ENCODE results near the gene UBALD1.
"Not testable (repeated sequence)": the region's sequence is repeated elsewhere in the genome, so short reads cannot be mapped to it uniquely, and the experiment has no call there.

UBALD1 gene

GRCh38 chr16:4652561-4652960 is 37.9 kb upstream of the UBALD1 start:
- Histone ChIP-seq H2AFZ (ENCODE audit: low read depth, low read length) (no peak overlapping the region), H3K4ac (ENCODE audit: low read depth in 1 of 2, low read length in 2 of 2) (no peak overlapping the region), H3K4me2 (ENCODE audit: low read length, poor library complexity, severe bottlenecking) (no peak overlapping the region), H2BK5ac (ENCODE audit: low read depth, low read length, poor library complexity, severe bottlenecking) (no peak overlapping the region), H3K27ac (ENCODE audit: low read length, poor library complexity, severe bottlenecking) (no peak overlapping the region), H3K14ac (ENCODE audit: low read length in 2 of 2) (no peak overlapping the region), H3K36me3 (ENCODE audit: control insufficient read depth in 1 of 2, insufficient read depth in 2 of 2, low read depth in 1 of 2, low read length in 2 of 2) (peaks cover 73 to 78% of the 10 kb centered on the region in 2 experiments), H3K9ac (ENCODE audit: low read length) (no peak overlapping the region), H2BK120ac (ENCODE audit: low read depth, low read length) (no peak overlapping the region), H3K18ac (ENCODE audit: low read depth in 1 of 2, low read length in 2 of 2) (no peak overlapping the region), H3K9me3 (ENCODE audit: control insufficient read depth, low read length) (no peaks in the 10 kb centered on the region), H3K4me3 (ENCODE audit: insufficient read depth in 1 of 2, low read depth in 1 of 2, low read length in 2 of 2) (no peak overlapping the region), H3K4me1 (ENCODE audit: control insufficient read depth, insufficient read depth, low read depth, low read length) (peaks cover 37% of the 10 kb centered on the region), H4K8ac (ENCODE audit: low read length) (no peak overlapping the region), H3K23ac (ENCODE audit: low read length in 2 of 2) (no peak overlapping the region), H2AK5ac (ENCODE audit: low read length, severe bottlenecking) (no peak overlapping the region), H3K79me1 (replicated peaks; ENCODE audit: low read length, poor library complexity, severe bottlenecking) (peaks cover 71% of the 10 kb centered on the region), H4K91ac (ENCODE audit: low read length) (no peak overlapping the region), H2BK15ac (ENCODE audit: low read depth, poor library complexity, severe bottlenecking) (no peak overlapping the region), H3K27me3 (ENCODE audit: control insufficient read depth in 1 of 2, insufficient read depth in 1 of 2, low read length in 2 of 2) (no peaks in the 10 kb centered on the region), H2BK12ac (ENCODE audit: low read length in 2 of 2) (no peak overlapping the region)
- no peak for DNase-seq
- WGBS = 96% methylated on average over 25 of the region's 25 CpGs

DNA sequence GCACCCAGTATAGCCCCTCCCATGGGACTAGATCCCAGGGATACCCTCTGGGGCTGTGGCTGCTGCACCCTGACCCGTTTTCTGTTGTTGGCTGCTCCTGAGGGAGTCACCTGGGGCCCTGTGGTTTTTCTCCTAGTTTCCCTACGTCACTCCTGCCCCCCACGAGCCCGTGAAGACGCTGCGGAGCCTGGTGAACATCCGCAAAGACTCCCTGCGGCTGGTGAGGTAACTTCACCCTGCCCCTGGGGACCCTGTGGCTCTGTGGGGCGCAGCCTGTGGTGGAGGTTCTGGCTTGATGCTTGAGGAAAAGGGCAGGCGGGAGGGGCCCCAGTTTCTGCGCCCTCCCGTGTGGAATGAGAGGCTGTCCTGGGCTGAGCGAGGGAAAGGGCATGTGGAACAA is 37.1 kb upstream of the UBALD1 start:
- Histone ChIP-seq H3K79me1 (replicated peaks; ENCODE audit: low read length, poor library complexity, severe bottlenecking) (peaks cover 65% of the 10 kb centered on the region), H3K27me3 (ENCODE audit: control insufficient read depth in 1 of 2, insufficient read depth in 1 of 2, low read length in 2 of 2) (no peaks in the 10 kb centered on the region), H4K91ac (ENCODE audit: low read length) (no peak overlapping the region), H3K36me3 (ENCODE audit: control insufficient read depth in 1 of 2, insufficient read depth in 2 of 2, low read depth in 1 of 2, low read length in 2 of 2) (peaks cover 73 to 76% of the 10 kb centered on the region in 2 experiments), H3K23ac (ENCODE audit: low read length in 2 of 2) (no peak overlapping the region), H2BK5ac (ENCODE audit: low read depth, low read length, poor library complexity, severe bottlenecking) (no peak overlapping the region), H3K4me2 (ENCODE audit: low read length, poor library complexity, severe bottlenecking) (no peak overlapping the region), H2AK5ac (ENCODE audit: low read length, severe bottlenecking) (no peak overlapping the region), H3K4me1 (ENCODE audit: control insufficient read depth, insufficient read depth, low read depth, low read length) (peaks cover 37% of the 10 kb centered on the region), H3K4ac (ENCODE audit: low read depth in 1 of 2, low read length in 2 of 2) (no peak overlapping the region), H3K27ac (ENCODE audit: low read length, poor library complexity, severe bottlenecking) (no peak overlapping the region), H2BK15ac (ENCODE audit: low read depth, poor library complexity, severe bottlenecking) (no peak overlapping the region), H3K9ac (ENCODE audit: low read length) (no peak overlapping the region), H2BK120ac (ENCODE audit: low read depth, low read length) (no peak overlapping the region), H4K8ac (ENCODE audit: low read length) (no peak overlapping the region), H2BK12ac (ENCODE audit: low read length in 2 of 2) (no peak overlapping the region), H3K9me3 (ENCODE audit: control insufficient read depth, low read length) (no peaks in the 10 kb centered on the region), H2AFZ (ENCODE audit: low read depth, low read length) (no peak overlapping the region), H3K18ac (ENCODE audit: low read depth in 1 of 2, low read length in 2 of 2) (no peak overlapping the region), H3K4me3 (ENCODE audit: insufficient read depth in 1 of 2, low read depth in 1 of 2, low read length in 2 of 2) (no peak overlapping the region), H3K14ac (ENCODE audit: low read length in 2 of 2) (no peak overlapping the region)
- no peak for DNase-seq
- 95% methylated on average over 13 of the region's 13 CpGs for WGBS

GRCh38 chr16:4650443-4651074 is 35.9 kb upstream of the UBALD1 start:
- H3K9ac ChIP-seq (ENCODE audit: low read length); H3K14ac ChIP-seq (ENCODE audit: low read length in 2 of 2); H3K27ac ChIP-seq (ENCODE audit: low read length, poor library complexity, severe bottlenecking); H3K4me3 ChIP-seq (ENCODE audit: insufficient read depth in 1 of 2, low read depth in 1 of 2, low read length in 2 of 2); H2AFZ ChIP-seq (ENCODE audit: low read depth, low read length); H3K9me3 ChIP-seq (ENCODE audit: control insufficient read depth, low read length); H3K27me3 ChIP-seq (ENCODE audit: control insufficient read depth in 1 of 2, insufficient read depth in 1 of 2, low read length in 2 of 2); H2BK15ac ChIP-seq (ENCODE audit: low read depth, poor library complexity, severe bottlenecking); H4K8ac ChIP-seq (ENCODE audit: low read length); H3K23ac ChIP-seq (ENCODE audit: low read length in 2 of 2); H3K4ac ChIP-seq (ENCODE audit: low read depth in 1 of 2, low read length in 2 of 2); H2BK12ac ChIP-seq (ENCODE audit: low read length in 2 of 2); H4K91ac ChIP-seq (ENCODE audit: low read length); H2AK5ac ChIP-seq (ENCODE audit: low read length, severe bottlenecking); H3K4me2 ChIP-seq (ENCODE audit: low read length, poor library complexity, severe bottlenecking); H2BK5ac ChIP-seq (ENCODE audit: low read depth, low read length, poor library complexity, severe bottlenecking); H3K18ac ChIP-seq (ENCODE audit: low read depth in 1 of 2, low read length in 2 of 2); H2BK120ac ChIP-seq (ENCODE audit: low read depth, low read length): not testable (repeated sequence)
- DNase-seq = peak; percentile 57
- peaks cover 59% of the 10 kb centered on the region for H3K79me1 ChIP-seq (replicated peaks; ENCODE audit: low read length, poor library complexity, severe bottlenecking)
- peaks cover 63 to 76% of the 10 kb centered on the region in 2 experiments for H3K36me3 ChIP-seq (ENCODE audit: control insufficient read depth in 1 of 2, insufficient read depth in 2 of 2, low read depth in 1 of 2, low read length in 2 of 2)
- WGBS = 91% methylated on average over 14 of the region's 15 CpGs
- peaks cover 38% of the 10 kb centered on the region for H3K4me1 ChIP-seq (ENCODE audit: control insufficient read depth, insufficient read depth, low read depth, low read length)

DNA sequence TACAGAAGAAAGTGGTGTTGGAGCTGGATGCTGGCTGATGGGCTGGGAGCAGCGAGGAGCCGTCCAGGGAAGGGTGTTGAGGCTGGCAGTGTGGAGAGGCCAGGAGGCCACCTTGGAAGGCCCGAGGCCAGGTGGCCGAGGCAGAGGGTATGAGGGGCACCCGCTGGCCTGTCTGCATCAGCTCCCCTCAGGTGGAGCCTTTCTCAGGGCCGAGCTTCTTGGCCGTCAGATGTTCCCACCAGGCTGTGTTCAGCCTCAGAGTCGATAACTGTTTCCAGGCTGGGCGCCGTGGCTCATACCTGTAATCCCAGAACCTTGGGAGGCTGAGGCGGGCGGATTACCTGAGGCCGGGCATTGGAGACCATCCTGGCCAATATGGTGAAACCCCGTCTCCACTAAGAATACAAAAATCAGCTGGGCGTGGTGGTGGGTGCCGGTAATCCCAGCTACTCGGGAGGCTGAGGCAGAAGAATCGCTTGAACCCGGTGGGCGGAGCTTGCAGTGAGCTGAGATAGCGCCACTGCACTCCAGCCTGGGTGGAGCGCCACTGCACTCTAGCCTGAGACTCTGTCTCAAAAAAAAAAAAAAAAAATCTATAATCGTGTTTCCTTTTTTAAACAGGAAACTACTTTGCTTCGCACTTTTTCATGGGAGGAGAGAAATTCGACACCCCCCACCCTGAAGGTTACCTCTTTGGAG is 35.2 kb upstream of the UBALD1 start:
- H3K18ac ChIP-seq (ENCODE audit: low read depth in 1 of 2, low read length in 2 of 2) = no peak overlapping the region
- H3K4ac ChIP-seq (ENCODE audit: low read depth in 1 of 2, low read length in 2 of 2) = no peak overlapping the region
- H3K36me3 ChIP-seq (ENCODE audit: control insufficient read depth in 1 of 2, insufficient read depth in 2 of 2, low read depth in 1 of 2, low read length in 2 of 2) = peaks cover 56 to 71% of the 10 kb centered on the region in 2 experiments
- H3K79me1 ChIP-seq (replicated peaks; ENCODE audit: low read length, poor library complexity, severe bottlenecking) = peaks cover 52% of the 10 kb centered on the region
- H2AFZ ChIP-seq (ENCODE audit: low read depth, low read length) = no peak overlapping the region
- no peaks in the 10 kb centered on the region for H3K27me3 ChIP-seq (ENCODE audit: control insufficient read depth in 1 of 2, insufficient read depth in 1 of 2, low read length in 2 of 2)
- no peak overlapping the region for H2AK5ac ChIP-seq (ENCODE audit: low read length, severe bottlenecking)
- no peak overlapping the region for H4K91ac ChIP-seq (ENCODE audit: low read length)
- H3K9ac ChIP-seq (ENCODE audit: low read length) = no peak overlapping the region
- no peak overlapping the region for H2BK5ac ChIP-seq (ENCODE audit: low read depth, low read length, poor library complexity, severe bottlenecking)
- no peak overlapping the region for H4K8ac ChIP-seq (ENCODE audit: low read length)
- H3K4me1 ChIP-seq (ENCODE audit: control insufficient read depth, insufficient read depth, low read depth, low read length) = peaks cover 33% of the 10 kb centered on the region
- no peak overlapping the region for H2BK15ac ChIP-seq (ENCODE audit: low read depth, poor library complexity, severe bottlenecking)
- no peaks in the 10 kb centered on the region for H3K9me3 ChIP-seq (ENCODE audit: control insufficient read depth, low read length)
- no peak overlapping the region for H2BK12ac ChIP-seq (ENCODE audit: low read length in 2 of 2)
- no peak overlapping the region for H3K14ac ChIP-seq (ENCODE audit: low read length in 2 of 2)
- no peak overlapping the region for H2BK120ac ChIP-seq (ENCODE audit: low read depth, low read length)
- no peak overlapping the region for H3K23ac ChIP-seq (ENCODE audit: low read length in 2 of 2)
- WGBS = 97% methylated on average over 25 of the region's 25 CpGs
- H3K4me2 ChIP-seq (ENCODE audit: low read length, poor library complexity, severe bottlenecking) = no peak overlapping the region
- H3K4me3 ChIP-seq (ENCODE audit: insufficient read depth in 1 of 2, low read depth in 1 of 2, low read length in 2 of 2) = no peak overlapping the region
- no peak overlapping the region for H3K27ac ChIP-seq (ENCODE audit: low read length, poor library complexity, severe bottlenecking)
- no peak for DNase-seq
